NCI-H1092 treated with DMSO at 0.1 percent for 48 hours (cell line): Measurements from ENCODE around the gene GNAT1.
A peak's percentile ranks its signal among the peaks of the same experiment; 100 is the strongest.
"Not testable (repeated sequence)": the region's sequence is repeated elsewhere in the genome, so short reads cannot be mapped to it uniquely, and the experiment has no call there.

Experiments used
- DNase-seq: peaks from one replicate; lab custom pipeline; 2025; lab: John Stamatoyannopoulos, UW

GNAT1 gene

GRCh38 chr3:50222169-50222528, 30.7 kb downstream of the GNAT1 start:
- DNase-seq, result no peak

DNA sequence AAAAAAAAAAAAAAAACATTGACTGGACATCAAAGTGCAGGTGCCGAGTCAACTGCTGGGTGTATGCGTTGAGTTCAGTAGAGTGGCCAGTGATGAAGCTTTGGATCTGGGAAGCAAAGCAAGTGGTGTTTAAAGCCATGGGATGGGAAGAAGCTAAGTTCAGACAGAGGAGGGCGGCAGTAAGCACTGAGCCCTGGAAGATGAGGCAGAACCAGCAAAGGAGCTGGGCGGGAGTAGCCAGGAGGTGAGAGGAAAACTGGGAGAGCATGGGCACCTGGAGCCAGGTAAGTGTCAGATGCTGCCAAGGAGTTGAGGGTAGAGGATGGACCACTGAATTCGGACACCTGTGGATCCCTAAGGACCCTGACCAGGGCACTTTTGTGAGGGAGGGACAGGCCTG, 33.2 kb downstream of the GNAT1 start:
- DNase-seq, result peak; percentile 1

- DNase-seq, result peak; percentile 30
These were observed 35.5 kb downstream of the GNAT1 start for GRCh38 chr3:50226888-50227389.

DNA sequence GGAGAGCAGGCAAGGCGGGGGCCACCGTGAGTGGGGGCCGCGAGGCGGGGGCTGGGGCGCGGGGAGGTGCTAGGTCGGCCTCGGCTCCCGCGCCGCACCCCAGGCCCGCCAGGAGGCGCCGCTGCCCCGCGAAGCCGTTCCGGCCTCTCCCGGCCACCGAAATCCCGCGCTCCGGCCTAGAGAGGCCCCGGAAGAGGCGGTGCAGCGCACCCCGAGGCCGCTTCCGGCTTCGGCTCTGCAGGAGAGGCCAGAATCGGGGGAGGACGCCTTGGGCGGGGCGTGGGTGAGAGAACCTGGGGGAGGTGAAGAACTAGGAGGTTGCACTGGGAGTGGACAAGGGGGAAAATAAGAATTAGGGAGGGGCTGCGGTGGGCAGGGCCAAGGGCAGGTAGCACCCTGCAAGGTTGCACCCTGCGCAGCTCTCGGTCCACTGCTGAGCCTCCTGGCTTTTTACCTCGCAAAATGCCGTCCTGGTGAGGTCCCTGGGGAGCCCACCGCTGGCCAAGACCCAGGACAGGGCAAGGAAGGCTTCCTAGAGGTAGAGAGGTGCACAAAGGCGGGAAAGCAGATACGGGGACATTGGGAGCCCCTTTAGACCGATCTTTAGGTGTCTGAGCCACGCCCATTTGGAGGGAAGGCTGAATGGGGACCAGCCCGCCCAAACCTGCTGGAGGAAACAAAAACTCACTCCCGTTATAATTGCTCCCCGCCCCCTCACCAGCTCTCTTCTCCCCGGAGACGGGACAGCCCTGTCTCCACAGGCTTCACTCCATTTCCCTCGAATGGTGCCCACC, 36.2 kb downstream of the GNAT1 start:
- peak; percentile 74 for DNase-seq

GRCh38 chr3:50228184-50228763, 36.9 kb downstream of the GNAT1 start:
- DNase-seq, result not testable (repeated sequence)

DNA sequence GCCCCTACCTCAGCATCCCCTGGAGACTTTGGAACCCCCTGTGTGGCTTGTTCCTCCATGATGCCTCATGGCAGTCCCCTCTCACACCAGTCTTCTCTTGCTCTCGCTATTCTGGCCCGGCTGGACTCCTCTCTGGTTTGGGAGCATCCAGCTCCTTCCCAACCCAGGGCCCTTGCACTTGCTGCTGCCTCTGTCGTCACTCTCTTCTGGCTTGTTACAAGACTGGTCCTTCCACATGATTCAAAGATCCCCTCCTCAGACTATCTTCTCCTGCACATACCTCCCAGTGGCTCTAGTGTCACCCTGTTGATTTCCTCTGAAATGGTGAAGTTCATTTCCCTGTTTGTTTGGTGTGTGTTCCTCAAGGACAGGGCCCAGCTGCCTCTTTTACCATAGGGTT, 38.1 kb downstream of the GNAT1 start:
- DNase-seq, result no peak

GRCh38 chr3:50230104-50230793, 38.8 kb downstream of the GNAT1 start:
- no peak for DNase-seq

DNA sequence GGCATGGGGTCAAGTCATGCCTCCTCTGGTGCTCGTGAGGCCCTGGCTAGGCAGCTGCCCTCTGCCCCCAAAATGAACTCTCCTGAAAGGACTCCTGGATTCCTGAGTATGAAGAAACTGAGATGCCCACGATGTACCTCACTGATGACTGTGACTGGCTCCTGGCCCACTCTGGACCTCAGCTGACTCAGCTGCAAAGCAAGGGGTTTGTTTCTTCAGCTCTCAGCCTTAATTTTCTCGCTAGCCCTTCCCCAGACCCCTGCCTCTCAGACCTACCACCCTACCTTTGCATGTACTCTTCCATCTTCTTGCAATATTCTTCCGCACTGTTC, 39.4 kb downstream of the GNAT1 start:
- DNase-seq, result no peak

DNA sequence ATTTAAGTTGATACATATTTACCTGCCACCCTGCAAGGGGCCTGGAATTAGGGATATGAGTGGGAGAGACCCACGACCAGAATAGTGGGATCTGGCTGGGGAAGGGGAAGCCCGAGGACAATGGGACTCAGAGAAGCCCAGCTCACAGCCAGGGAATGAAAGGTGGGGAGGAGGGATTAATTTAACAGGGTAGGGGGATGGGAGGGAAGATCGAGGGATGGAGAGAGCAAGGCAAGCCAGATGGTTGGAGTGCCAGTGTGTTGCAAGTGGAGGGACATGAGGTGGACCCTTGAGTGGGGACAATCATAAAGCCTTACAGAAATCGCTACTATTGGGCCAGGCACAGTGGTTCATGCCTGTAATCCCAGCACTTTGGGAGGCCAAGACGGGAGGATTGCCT, 40.2 kb downstream of the GNAT1 start:
- DNase-seq, result no peak

- DNase-seq, result no peak
These were observed 40.9 kb downstream of the GNAT1 start for GRCh38 chr3:50232303-50232702.

GRCh38 chr3:50233176-50233575, 41.8 kb downstream of the GNAT1 start:
- DNase-seq, result no peak

DNA sequence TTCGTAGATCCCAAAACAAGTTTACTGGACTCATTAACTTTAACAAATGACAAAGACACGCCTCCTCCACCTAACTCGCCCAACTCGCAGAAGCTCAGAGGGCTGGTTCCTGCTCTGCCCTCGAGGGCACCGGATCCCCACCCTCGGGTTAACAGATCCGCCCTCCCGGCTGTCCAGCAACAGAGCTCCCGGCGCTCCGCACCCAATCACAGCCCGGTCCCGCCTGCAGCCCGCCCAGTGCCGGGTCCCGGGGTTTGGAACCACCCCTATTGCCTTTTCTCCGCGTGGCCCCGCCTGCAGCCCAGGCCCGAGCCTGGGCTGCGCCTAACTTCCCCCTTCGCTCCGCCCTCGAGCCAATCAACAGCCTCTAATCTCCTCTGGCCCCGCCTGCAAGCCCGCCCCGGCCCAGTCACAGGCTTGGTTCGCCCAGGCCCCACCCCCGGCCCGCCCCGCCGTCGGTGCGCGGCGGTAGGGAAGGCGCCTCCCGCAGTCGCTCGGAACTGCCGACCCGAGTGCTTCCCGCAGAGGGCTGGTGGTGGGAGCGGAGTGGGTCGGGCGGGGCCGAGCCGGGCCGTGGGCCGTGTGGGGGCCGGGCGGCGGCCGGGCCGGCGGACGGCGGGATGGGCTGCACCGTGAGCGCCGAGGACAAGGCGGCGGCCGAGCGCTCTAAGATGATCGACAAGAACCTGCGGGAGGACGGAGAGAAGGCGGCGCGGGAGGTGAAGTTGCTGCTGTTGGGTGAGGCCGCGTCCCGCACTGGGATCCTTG, 44.5 kb downstream of the GNAT1 start, which contains the start of gene GNAI2:
Gene GNAI2, plus strand, starts transcription at position 489 of the 768 bp plus-strand sequence. Its CDS starts 132 bp downstream, at position 621.
- peak; percentile 96 for DNase-seq

GRCh38 chr3:50236484-50237132, 45.2 kb downstream of the GNAT1 start:
- no peak for DNase-seq

- no peak for DNase-seq
These were observed 45.8 kb downstream of the GNAT1 start for GRCh38 chr3:50237133-50237651.

- DNase-seq, result peak; percentile 47
These were observed 46.5 kb downstream of the GNAT1 start for GRCh38 chr3:50237754-50238548.

GRCh38 chr3:50238549-50239026, 47.2 kb downstream of the GNAT1 start:
- no peak for DNase-seq

GRCh38 chr3:50239649-50240048, 48.2 kb downstream of the GNAT1 start:
- DNase-seq, result no peak

- DNase-seq, result no peak
These were observed 49.8 kb downstream of the GNAT1 start for GRCh38 chr3:50241163-50241562.

- no peak for DNase-seq
These were observed 50.4 kb downstream of the GNAT1 start for GRCh38 chr3:50241713-50242380.

- no peak for DNase-seq
These were observed 51.0 kb downstream of the GNAT1 start for GRCh38 chr3:50242381-50242770.
